Measurements from ENCODE around the gene RCAN2.

RCAN2 gene

DNA sequence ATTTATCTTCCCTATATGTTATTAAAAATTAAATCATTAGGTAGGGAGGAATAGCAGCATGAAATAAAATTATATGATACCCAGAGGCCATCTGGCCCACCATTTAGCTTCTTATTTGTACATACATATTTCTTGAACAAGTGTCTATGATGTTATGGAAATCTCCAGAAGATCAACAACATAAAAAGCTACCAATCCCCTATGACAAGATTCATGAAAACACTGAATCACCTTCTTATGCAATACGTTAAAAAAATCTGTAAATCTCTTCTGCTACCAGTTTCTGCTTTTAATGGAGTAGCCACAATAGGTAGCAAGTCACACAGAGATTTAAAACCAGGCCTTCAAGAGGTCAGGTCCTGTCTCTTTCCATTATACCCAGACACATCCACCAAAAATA is 194.7 kb downstream of the RCAN2 start:
- in situ Hi-C loops (cut with HindIII; ENCODE audit: low sequenced_read_pairs), result no loop called here

DNA sequence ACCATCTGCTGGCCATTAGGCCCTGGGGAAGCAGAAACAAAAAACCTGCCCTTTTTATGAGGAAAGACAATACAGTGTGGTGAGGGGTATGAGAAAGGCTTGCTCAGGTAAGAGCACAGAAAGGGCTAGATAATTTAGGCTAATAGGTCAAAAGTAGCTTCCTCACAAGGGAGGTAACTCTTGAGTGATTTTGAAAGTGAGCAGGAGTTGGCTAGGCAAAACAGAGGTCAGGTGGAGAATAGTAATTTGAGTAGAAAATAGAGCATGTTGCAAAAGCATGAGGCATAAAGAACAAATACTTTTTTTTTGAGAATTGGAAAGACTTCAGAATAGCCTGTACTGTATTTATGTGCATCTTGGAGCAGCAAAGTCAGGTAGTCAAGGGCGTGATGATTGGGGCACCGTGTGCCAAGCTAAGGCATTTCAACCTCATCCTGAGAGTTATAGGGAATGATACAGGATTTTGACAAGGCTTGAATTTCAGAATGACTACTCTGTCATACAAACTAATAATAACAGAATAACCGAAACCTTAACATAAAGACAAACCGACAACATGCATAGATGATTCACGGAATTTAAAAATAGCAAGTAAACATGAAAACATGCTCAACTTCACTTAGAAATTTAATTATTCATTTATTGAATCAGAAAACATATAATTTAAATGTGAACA is 197.5 kb downstream of the RCAN2 start:
- in situ Hi-C loops (cut with HindIII; ENCODE audit: low sequenced_read_pairs), result no loop called here

GRCh38 chr6:46291880-46292279 is 199.4 kb downstream of the RCAN2 start:
- in situ Hi-C loops (cut with HindIII; ENCODE audit: low sequenced_read_pairs), result no loop called here

- in situ Hi-C loops (cut with HindIII; ENCODE audit: low sequenced_read_pairs), result no loop called here
Observed at GRCh38 chr6:46291275-46291633, 200.0 kb downstream of the RCAN2 start.

GRCh38 chr6:46290421-46291274 is 200.6 kb downstream of the RCAN2 start:
- in situ Hi-C loops (cut with HindIII; ENCODE audit: low sequenced_read_pairs), result no loop called here

GRCh38 chr6:46289898-46290297 is 201.4 kb downstream of the RCAN2 start:
- in situ Hi-C loops (cut with HindIII; ENCODE audit: low sequenced_read_pairs), result no loop called here

DNA sequence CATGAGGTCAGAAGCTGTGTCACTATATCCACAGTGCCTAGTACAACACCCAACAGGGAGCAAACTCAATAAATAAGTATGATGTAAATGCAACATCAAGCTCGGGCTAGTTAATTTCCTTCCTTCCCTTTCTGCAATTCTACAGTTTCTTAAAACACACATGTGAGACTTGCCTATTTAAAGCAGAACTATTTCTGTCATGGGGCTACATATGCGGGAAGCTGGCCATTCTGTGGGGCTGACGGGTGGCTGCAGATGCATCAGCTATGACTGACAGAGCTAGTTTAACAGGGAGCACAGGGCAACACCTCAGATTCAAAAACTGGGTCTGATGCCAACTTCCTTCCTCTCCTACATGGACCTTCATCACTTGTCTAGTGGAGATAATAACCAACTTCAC is 202.4 kb downstream of the RCAN2 start:
- in situ Hi-C loops (cut with HindIII; ENCODE audit: low sequenced_read_pairs), result no loop called here

DNA sequence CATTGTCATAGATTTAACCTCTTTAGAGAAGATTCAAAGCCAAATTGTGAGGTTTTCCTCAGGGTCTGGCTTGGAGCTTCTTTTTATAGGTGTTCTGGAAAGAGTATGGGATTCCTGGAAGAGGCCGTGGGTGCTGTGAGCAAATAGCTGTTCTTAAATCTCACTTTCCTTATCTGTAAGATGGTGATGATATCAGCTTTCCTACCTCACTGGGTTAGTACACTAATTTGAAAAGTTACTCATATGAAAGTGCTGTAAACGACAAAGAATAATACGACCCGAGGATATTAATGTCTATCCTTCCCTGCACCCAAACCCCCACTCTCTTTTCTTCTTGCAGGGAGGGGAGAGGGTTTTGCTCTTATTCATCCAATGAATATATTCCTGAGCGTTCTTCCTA is 203.6 kb downstream of the RCAN2 start:
- in situ Hi-C loops (cut with HindIII; ENCODE audit: low sequenced_read_pairs), result no loop called here

GRCh38 chr6:46287043-46287442 is 204.2 kb downstream of the RCAN2 start:
- in situ Hi-C loops (cut with HindIII; ENCODE audit: low sequenced_read_pairs), result no loop called here

DNA sequence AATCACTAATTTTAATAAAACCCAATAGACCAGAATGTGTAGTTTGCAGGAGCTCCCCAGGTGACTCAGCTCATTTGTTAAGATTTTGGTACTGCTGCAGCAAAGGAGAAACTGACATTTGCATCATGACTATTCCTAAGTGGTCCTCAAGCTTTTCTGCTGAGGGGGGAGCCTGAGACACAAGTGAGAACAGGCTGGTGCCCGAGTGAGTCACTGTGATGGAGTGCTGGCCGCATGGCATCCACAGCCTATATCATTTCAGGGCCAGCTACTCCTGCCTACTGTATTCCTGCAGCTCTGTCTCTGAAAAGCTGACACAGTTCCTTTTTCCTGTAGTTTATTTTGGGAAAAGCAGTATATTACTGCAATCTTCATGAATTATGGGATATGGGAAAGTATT is 206.8 kb downstream of the RCAN2 start:
- in situ Hi-C loops (cut with HindIII; ENCODE audit: low sequenced_read_pairs), result no loop called here

- in situ Hi-C loops (cut with HindIII; ENCODE audit: low sequenced_read_pairs), result no loop called here
Observed at GRCh38 chr6:46281110-46281509, 210.1 kb downstream of the RCAN2 start.

GRCh38 chr6:46279874-46280273 is 211.4 kb downstream of the RCAN2 start:
- in situ Hi-C loops (cut with HindIII; ENCODE audit: low sequenced_read_pairs), result no loop called here

DNA sequence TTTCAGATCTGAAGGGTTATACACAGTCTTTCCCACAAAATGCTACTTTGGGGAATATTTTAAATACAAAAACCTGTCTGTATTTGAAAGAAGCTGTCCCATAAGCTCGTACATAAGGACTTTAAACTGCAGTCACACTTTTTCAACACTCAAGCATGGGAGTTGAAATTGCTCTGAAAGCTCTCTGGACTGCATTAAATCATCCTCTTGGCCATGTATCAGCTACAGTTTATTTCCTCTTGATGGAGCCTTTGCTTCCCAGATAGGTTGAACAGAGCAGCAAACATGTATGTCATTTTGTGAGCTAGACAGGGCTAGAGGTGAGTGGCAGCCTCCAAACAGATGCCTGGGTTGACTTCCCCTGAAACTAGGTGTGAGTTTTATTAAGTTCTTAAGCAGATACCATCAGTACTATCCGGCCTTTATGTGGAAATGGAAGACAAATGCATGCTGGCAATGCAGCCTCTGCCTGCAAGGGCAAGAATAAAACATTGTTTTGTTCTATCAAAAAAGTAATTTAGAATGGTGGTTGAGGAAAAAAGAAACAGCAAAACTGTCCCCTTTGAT is 214.6 kb downstream of the RCAN2 start:
- in situ Hi-C loops (cut with HindIII; ENCODE audit: low sequenced_read_pairs), result no loop called here

GRCh38 chr6:46274502-46274901 is 216.7 kb downstream of the RCAN2 start:
- in situ Hi-C loops (cut with HindIII; ENCODE audit: low sequenced_read_pairs), result no loop called here

- in situ Hi-C loops (cut with HindIII; ENCODE audit: low sequenced_read_pairs), result no loop called here
Observed at GRCh38 chr6:46273911-46274310, 217.3 kb downstream of the RCAN2 start.

- in situ Hi-C loops (cut with HindIII; ENCODE audit: low sequenced_read_pairs), result no loop called here
Observed at GRCh38 chr6:46271728-46272127, 219.5 kb downstream of the RCAN2 start.

- in situ Hi-C loops (cut with HindIII; ENCODE audit: low sequenced_read_pairs), result no loop called here
Observed at GRCh38 chr6:46271107-46271506, 220.1 kb downstream of the RCAN2 start.

- in situ Hi-C loops (cut with HindIII; ENCODE audit: low sequenced_read_pairs), result no loop called here
Observed at GRCh38 chr6:46270336-46270735, 220.9 kb downstream of the RCAN2 start.

DNA sequence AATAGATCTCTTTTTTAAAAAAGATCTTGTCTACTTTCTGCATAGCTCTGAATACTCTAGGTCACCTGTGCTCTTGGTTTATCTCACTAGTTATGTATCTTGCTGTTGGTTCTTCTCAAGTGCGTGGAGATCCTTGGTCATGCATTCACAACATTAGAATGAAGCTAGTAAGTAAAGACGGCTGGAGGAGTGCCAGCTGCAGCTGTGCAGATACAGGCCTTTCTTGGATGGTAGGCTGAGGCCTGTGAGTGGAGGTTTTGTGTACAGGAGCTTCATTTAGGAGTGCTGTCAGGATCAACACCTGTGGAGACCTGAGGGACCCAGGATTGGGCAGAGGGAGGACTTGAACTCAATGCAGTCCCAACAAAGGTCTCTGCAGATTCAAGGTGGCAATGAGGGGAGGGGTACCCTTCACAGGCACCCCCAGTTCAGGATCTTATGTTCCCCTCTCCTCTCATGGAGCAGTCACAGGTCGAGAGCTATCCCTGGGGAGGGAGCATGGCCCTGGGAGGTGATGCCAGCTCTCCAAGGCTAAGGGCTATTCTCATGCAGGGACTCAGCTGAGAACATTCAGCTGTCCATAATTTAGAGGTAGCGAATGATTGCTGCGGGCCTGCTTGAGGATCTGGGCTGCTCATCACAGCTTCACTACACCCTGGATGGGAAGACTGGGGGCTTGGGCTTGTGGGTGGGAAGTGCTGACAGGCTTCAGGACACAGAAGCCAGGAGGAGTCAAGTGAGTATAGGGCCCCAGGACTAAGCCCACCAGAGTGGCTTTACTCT is 221.6 kb downstream of the RCAN2 start:
- in situ Hi-C loops (cut with HindIII; ENCODE audit: low sequenced_read_pairs), result no loop called here

DNA sequence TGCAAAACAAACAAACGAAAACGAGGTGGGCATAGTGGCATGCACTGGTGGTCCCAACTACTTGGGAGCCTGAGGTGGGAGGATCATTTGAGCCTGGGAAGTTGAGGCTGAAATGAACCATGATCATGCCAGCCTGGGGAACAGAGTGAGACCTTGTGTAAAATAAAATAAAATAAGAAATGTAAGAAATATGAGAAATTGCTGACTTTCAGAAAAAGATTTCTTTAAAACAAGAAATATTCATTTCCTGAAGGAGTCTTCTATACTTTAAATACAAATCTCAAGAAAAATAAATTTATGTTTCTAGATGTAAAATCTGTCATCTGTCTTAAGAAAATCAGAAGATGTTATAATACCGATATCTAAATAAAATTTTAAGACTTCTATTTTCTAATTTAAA is 223.7 kb downstream of the RCAN2 start:
- in situ Hi-C loops (cut with HindIII; ENCODE audit: low sequenced_read_pairs), result no loop called here

DNA sequence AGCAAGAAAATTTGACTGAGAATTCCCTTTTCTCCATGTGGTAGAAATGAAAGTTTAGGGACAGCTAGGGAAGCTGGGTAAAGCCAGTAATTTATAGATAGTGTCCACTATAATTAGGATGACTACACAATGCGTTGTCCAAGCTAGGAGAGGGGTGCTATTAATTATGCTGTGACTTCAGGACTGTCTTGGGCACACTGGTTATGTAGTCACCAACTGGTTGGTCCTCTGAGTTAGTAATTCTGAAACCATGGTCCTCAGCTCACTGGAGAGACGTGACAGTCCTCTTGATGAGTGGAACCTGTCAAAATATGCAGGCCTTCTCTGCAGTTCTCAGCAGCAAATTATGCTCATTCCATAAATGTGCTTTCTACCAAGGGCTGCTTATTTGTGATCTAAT is 225.9 kb downstream of the RCAN2 start:
- in situ Hi-C loops (cut with HindIII; ENCODE audit: low sequenced_read_pairs), result no loop called here

Measured in DLD1 (cell line).